COLO829 (cell line): Measurements from ENCODE around the gene NUAK2.

Experiments
- DNase-seq: peaks from one replicate; pipeline ENCODE4 v3.0.0; 2012; ENCODE audit warnings: low spot score

The NUAK2 gene

GRCh38 chr1:205319081-205320018, 2.2 kb downstream of the NUAK2 start:
- DNase-seq = no peak

- DNase-seq = no peak
These were observed 3.1 kb downstream of the NUAK2 start for GRCh38 chr1:205318231-205318991.

- DNase-seq = no peak
These were observed 4.1 kb downstream of the NUAK2 start for GRCh38 chr1:205317311-205317917.

GRCh38 chr1:205316161-205316566, 5.4 kb downstream of the NUAK2 start:
- DNase-seq = no peak

- no peak for DNase-seq
These were observed 6.4 kb downstream of the NUAK2 start for GRCh38 chr1:205315008-205315618.

- DNase-seq = no peak
These were observed 7.8 kb downstream of the NUAK2 start for GRCh38 chr1:205313563-205314308.

- no peak for DNase-seq
These were observed 8.5 kb downstream of the NUAK2 start for GRCh38 chr1:205312866-205313562.

- DNase-seq = no peak
These were observed 10.4 kb downstream of the NUAK2 start for GRCh38 chr1:205310976-205311704.

- DNase-seq = no peak
These were observed 11.8 kb downstream of the NUAK2 start for GRCh38 chr1:205309741-205310140.

- no peak for DNase-seq
These were observed 14.5 kb downstream of the NUAK2 start for GRCh38 chr1:205306929-205307566.

- no peak for DNase-seq
These were observed 16.9 kb downstream of the NUAK2 start for GRCh38 chr1:205304695-205305070.

- DNase-seq = no peak
These were observed 17.4 kb downstream of the NUAK2 start for GRCh38 chr1:205304046-205304694.

- no peak for DNase-seq
These were observed 18.2 kb downstream of the NUAK2 start for GRCh38 chr1:205303247-205303888.

- no peak for DNase-seq
These were observed 19.5 kb downstream of the NUAK2 start for GRCh38 chr1:205301842-205302588.

GRCh38 chr1:205301205-205301821, 20.2 kb downstream of the NUAK2 start:
- peak; percentile 42 for DNase-seq

- no peak for DNase-seq
These were observed 21.4 kb downstream of the NUAK2 start for GRCh38 chr1:205300149-205300548.

- peak; percentile 79 for DNase-seq
These were observed 23.2 kb downstream of the NUAK2 start for GRCh38 chr1:205298191-205298994.
